Neuronal stem cell (in vitro differentiated cells): ENCODE data around the gene PTCH1.

ENCODE experiments used
- DNase-seq: peaks from one replicate; pipeline ENCODE4 v3.0.0-alpha.2; 2013; ENCODE audit warnings: low spot score
- H2AFZ ChIP-seq: one replicate; pipeline ENCODE4 v1.6.1; 2013; ENCODE audit warnings: mild to moderate bottlenecking, low read length, inconsistent platforms
- H2AK5ac ChIP-seq: 2 replicates; pipeline ENCODE4 v1.6.1; 2013; ENCODE audit warnings: low read depth, mild to moderate bottlenecking, inconsistent platforms, low read length, moderate library complexity, mixed read lengths
- H2BK120ac ChIP-seq: 2 replicates; pipeline ENCODE4 v1.6.1; 2013; ENCODE audit warnings: low read depth, mild to moderate bottlenecking, inconsistent platforms, low read length, moderate library complexity, mixed read lengths
- H2BK12ac ChIP-seq: one replicate; pipeline ENCODE4 v1.6.1; 2013; ENCODE audit warnings: low read length, inconsistent platforms
- H2BK15ac ChIP-seq: 2 replicates; pipeline ENCODE4 v1.6.1; 2013; ENCODE audit warnings: mild to moderate bottlenecking, low read length, inconsistent platforms, mixed read lengths
- H2BK5ac ChIP-seq: one replicate; pipeline ENCODE4 v1.6.1; 2013; ENCODE audit warnings: inconsistent platforms, mild to moderate bottlenecking, low read length, moderate library complexity
- H3K14ac ChIP-seq: one replicate; pipeline ENCODE4 v1.6.1; 2013; ENCODE audit warnings: low read length, inconsistent platforms
- H3K18ac ChIP-seq: 2 replicates; pipeline ENCODE4 v1.6.1; 2013; ENCODE audit warnings: low read length, inconsistent platforms
- H3K23ac ChIP-seq: 2 replicates; pipeline ENCODE4 v1.6.1; 2013; ENCODE audit warnings: low read depth, mild to moderate bottlenecking, mixed read lengths, low read length, inconsistent platforms; ENCODE audit not compliant: poor library complexity
- H3K27ac ChIP-seq: replicated peaks from 3 replicates; pipeline ENCODE4 v1.5.1; 2013; ENCODE audit warnings: low read length, inconsistent platforms
- H3K27me3 ChIP-seq, 3 experiments: 2 replicates each; pipeline ENCODE4 v1.6.1; 2013; ENCODE audit warnings: low read length in 3 of 3, mild to moderate bottlenecking in 2 of 3, inconsistent platforms in 1 of 3, low read depth in 1 of 3, mixed read lengths in 1 of 3, moderate library complexity in 1 of 3; ENCODE audit not compliant: control insufficient read depth in 3 of 3, insufficient read depth in 3 of 3
- H3K36me3 ChIP-seq, 2 donors: replicated peaks in 1 of 2; 2 replicates each; pipeline ENCODE4 v1.6.1; 2013; ENCODE audit warnings: low read length in 2 of 2; ENCODE audit not compliant: control insufficient read depth in 2 of 2, insufficient read depth in 2 of 2
- H3K4ac ChIP-seq: 2 replicates; pipeline ENCODE4 v1.6.1; 2013; ENCODE audit warnings: inconsistent platforms, mild to moderate bottlenecking, low read length, moderate library complexity
- H3K4me1 ChIP-seq, 2 donors: 1 replicate in 1 of 2; 2 replicates in 1 of 2; pipeline ENCODE4 v1.6.1; 2013; ENCODE audit warnings: low read length in 2 of 2, low read depth in 1 of 2; ENCODE audit not compliant: control insufficient read depth in 2 of 2, insufficient read depth in 1 of 2
- H3K4me2 ChIP-seq: one replicate; pipeline ENCODE4 v1.6.1; 2013; ENCODE audit warnings: mild to moderate bottlenecking, low read length, inconsistent platforms; ENCODE audit not compliant: insufficient read depth, poor library complexity, severe bottlenecking
- H3K4me3 ChIP-seq, 2 donors: 2 replicates each; pipeline ENCODE4 v1.5.1; 2013; ENCODE audit warnings: low read length in 2 of 2, mild to moderate bottlenecking in 2 of 2, inconsistent platforms in 1 of 2, moderate library complexity in 1 of 2
- H3K79me1 ChIP-seq: one replicate; pipeline ENCODE4 v1.6.1; 2013; ENCODE audit warnings: low read depth, mild to moderate bottlenecking, inconsistent platforms, low read length, moderate library complexity
- H3K9ac ChIP-seq: one replicate; pipeline ENCODE4 v1.6.1; 2013; ENCODE audit warnings: mild to moderate bottlenecking, low read depth, low read length, inconsistent platforms; ENCODE audit not compliant: poor library complexity
- H3K9me3 ChIP-seq, 2 donors: replicated peaks in 1 of 2; 2 replicates each; pipeline versions ENCODE3 to v1.6.1; 2013; ENCODE audit warnings: low read length in 2 of 2, mild to moderate bottlenecking in 2 of 2, inconsistent platforms in 1 of 2, low read depth in 1 of 2, mixed read lengths in 1 of 2, moderate library complexity in 1 of 2; ENCODE audit not compliant: control insufficient read depth in 2 of 2, insufficient read depth in 1 of 2
- H4K8ac ChIP-seq: one replicate; pipeline ENCODE4 v1.6.1; 2013; ENCODE audit warnings: low read depth, mild to moderate bottlenecking, inconsistent platforms, low read length, moderate library complexity
- H4K91ac ChIP-seq: one replicate; pipeline ENCODE4 v1.6.1; 2013; ENCODE audit warnings: low read length, low read depth, mild to moderate bottlenecking, inconsistent platforms; ENCODE audit not compliant: poor library complexity
- WGBS, 2 donors: extraction: QIAGEN DNeasy Blood & Tissue Kit; methylation state at CpG; one replicate each; pipeline ENCODE4 v1.1.7; 2013; ENCODE audit warnings: missing lambda C conversion rate in 2 of 2, mixed read lengths in 1 of 2; ENCODE audit not compliant: insufficient read length in 2 of 2, insufficient replicate concordance in 1 of 2; ENCODE audit errors: extremely low coverage in 2 of 2; 5-methylcytosine and 5-hydroxymethylcytosine counted together

The PTCH1 gene

DNA sequence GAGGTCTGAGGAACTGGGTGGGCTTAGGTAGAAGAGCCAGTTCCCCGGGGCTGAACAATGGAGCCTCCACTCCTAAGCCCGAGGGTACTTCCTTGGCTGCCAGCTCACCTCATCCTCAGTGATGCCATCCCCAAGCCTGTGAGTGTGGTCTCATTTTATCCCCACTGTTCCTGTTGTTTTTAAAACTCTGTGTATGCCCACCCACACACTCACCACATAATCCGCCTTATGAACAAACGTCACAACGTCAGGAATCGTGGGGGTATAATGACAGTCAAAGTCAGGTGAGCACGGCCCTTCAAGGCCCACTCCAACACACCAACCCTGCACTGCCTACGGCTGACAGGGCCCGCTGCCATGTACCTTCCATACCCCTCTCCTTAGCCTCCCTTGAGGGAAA, 61.1 kb downstream of the PTCH1 start:
- Histone ChIP-seq H2BK5ac (no peak overlapping the region), H2BK12ac (no peak overlapping the region), H3K79me1 (peaks cover 3% of the 10 kb centered on the region), H3K9me3 (peaks cover 0 to 2% of the 10 kb centered on the region in 2 donors), H3K4me3 (no peak overlapping the region), H3K9ac (no peak overlapping the region), H2AK5ac (no peak overlapping the region), H3K14ac (no peak overlapping the region), H3K27ac (no peak overlapping the region), H2BK120ac (no peak overlapping the region), H3K36me3 (peaks cover 31 to 100% of the 10 kb centered on the region in 2 donors), H3K4ac (no peak overlapping the region), H3K4me2 (no peak overlapping the region), H3K18ac (peak overlapping the region; percentile 24), H3K23ac (no peak overlapping the region), H3K27me3 (no peaks in the 10 kb centered on the region), H2AFZ (no peak overlapping the region), H4K8ac (no peak overlapping the region), H4K91ac (no peak overlapping the region), H2BK15ac (no peak overlapping the region), H3K4me1 (peaks cover 11 to 24% of the 10 kb centered on the region in 2 donors)
- no peak for DNase-seq
- WGBS, 2 donors: no CpG with 5 or more reads among the region's 9 CpGs

DNA sequence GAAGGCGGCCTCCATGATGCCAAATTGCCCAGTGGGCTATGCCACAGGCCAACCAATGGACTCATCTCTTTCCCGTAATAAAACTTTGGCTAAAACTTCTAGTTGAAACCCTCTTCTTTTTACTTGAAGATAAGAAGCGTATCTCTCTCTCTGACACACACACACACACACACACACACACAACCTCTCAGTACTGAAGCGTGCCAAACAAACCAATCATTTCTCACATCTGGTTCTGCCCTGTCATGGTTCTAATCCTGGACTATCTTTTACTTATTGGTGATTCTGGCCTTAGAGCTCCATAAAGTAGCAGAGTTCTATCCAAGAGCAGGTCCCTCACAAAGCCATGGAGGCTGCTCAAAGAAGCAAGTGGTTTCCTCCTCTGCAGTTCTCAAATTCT, 64.6 kb downstream of the PTCH1 start:
- peaks cover 0 to 2% of the 10 kb centered on the region in 2 donors for H3K9me3 ChIP-seq
- peaks cover 34 to 100% of the 10 kb centered on the region in 2 donors for H3K36me3 ChIP-seq
- no peak overlapping the region for H2AFZ ChIP-seq
- H3K79me1 ChIP-seq: peaks cover 8% of the 10 kb centered on the region
- H3K23ac ChIP-seq: no peak overlapping the region
- peak overlapping the region; percentile 96 for H3K27ac ChIP-seq
- no peak overlapping the region for H3K4me3 ChIP-seq
- peaks cover 34 to 44% of the 10 kb centered on the region in 2 donors for H3K4me1 ChIP-seq
- no peak overlapping the region for H4K91ac ChIP-seq
- no CpG with 5 or more reads among the region's 4 CpGs for WGBS, 2 donors
- no peak overlapping the region for H4K8ac ChIP-seq
- no peak overlapping the region for H3K14ac ChIP-seq
- peak overlapping the region; percentile 52 for H2BK15ac ChIP-seq
- no peak overlapping the region for H3K4ac ChIP-seq
- H2BK120ac ChIP-seq: no peak overlapping the region
- H3K27me3 ChIP-seq: no peaks in the 10 kb centered on the region
- DNase-seq: no peak
- no peak overlapping the region for H3K4me2 ChIP-seq
- H2BK12ac ChIP-seq: no peak overlapping the region
- no peak overlapping the region for H3K9ac ChIP-seq
- no peak overlapping the region for H2BK5ac ChIP-seq
- H2AK5ac ChIP-seq: no peak overlapping the region
- no peak overlapping the region for H3K18ac ChIP-seq

- Histone ChIP-seq H3K4me1 (peaks cover 34 to 44% of the 10 kb centered on the region in 2 donors), H3K4me3 (no peak overlapping the region)
These were observed 65.7 kb downstream of the PTCH1 start for GRCh38 chr9:95451065-95451426.

GRCh38 chr9:95450171-95451064, 66.4 kb downstream of the PTCH1 start:
- no peak overlapping the region for H3K14ac ChIP-seq
- no peak overlapping the region for H2BK5ac ChIP-seq
- peak overlapping the region; percentile 40 for H3K4me2 ChIP-seq
- H3K18ac ChIP-seq: peak overlapping the region; percentile 84
- no peak overlapping the region for H2BK15ac ChIP-seq
- peaks cover 10% of the 10 kb centered on the region for H3K79me1 ChIP-seq
- no peak overlapping the region for H3K4ac ChIP-seq
- H2BK12ac ChIP-seq: no peak overlapping the region
- peak overlapping the region; percentile 96 for H3K27ac ChIP-seq
- peaks cover 34 to 45% of the 10 kb centered on the region in 2 donors for H3K4me1 ChIP-seq
- no peak overlapping the region for H2AFZ ChIP-seq
- H3K27me3 ChIP-seq: no peaks in the 10 kb centered on the region
- no peak overlapping the region for H2AK5ac ChIP-seq
- H3K23ac ChIP-seq: no peak overlapping the region
- H3K36me3 ChIP-seq: peaks cover 32 to 100% of the 10 kb centered on the region in 2 donors
- H3K9ac ChIP-seq: peak overlapping the region; percentile 5
- no peak overlapping the region for H3K4me3 ChIP-seq
- no CpG with 5 or more reads among the region's 11 CpGs for whole genome bisulfite sequencing, 2 donors
- H2BK120ac ChIP-seq: peak overlapping the region; percentile 67
- peaks cover 0 to 2% of the 10 kb centered on the region in 2 donors for H3K9me3 ChIP-seq
- DNase-seq: peak; percentile 63
- peak overlapping the region; percentile 64 for H4K91ac ChIP-seq
- no peak overlapping the region for H4K8ac ChIP-seq

More at GRCh38 chr9:95451065-95451426, 65.7 kb downstream of the PTCH1 start:
- Histone ChIP-seq H4K8ac (no peak overlapping the region), H2AK5ac (no peak overlapping the region), H3K23ac (no peak overlapping the region), H2AFZ (no peak overlapping the region), H3K9me3 (peaks cover 0 to 2% of the 10 kb centered on the region in 2 donors), H2BK5ac (peak overlapping the region; percentile 4), H3K27me3 (no peaks in the 10 kb centered on the region), H3K14ac (no peak overlapping the region), H2BK12ac (no peak overlapping the region), H3K79me1 (peaks cover 10% of the 10 kb centered on the region), H4K91ac (no peak overlapping the region), H3K36me3 (peaks cover 34 to 100% of the 10 kb centered on the region in 2 donors), H2BK120ac (no peak overlapping the region), H3K9ac (no peak overlapping the region), H3K4ac (no peak overlapping the region), H2BK15ac (no peak overlapping the region), H3K18ac (no peak overlapping the region), H3K4me2 (no peak overlapping the region), H3K27ac (peak overlapping the region; percentile 96)
- no CpG with 5 or more reads among the region's 2 CpGs for WGBS, 2 donors
- no peak for DNase-seq
